Lower leg skin (tissue), 4 donors: ENCODE measurements around the gene RNF180. TPM values are rescaled to one million over a fixed set of nuclear protein-coding genes. Genes with fewer than 3 reads are reported as not detected.
"Not testable (repeated sequence)": the region's sequence is repeated elsewhere in the genome, so short reads cannot be mapped to it uniquely, and the experiment has no call there.

Source experiments
- DNase-seq, 2 donors: peaks; one replicate each; pipeline ENCODE4 v3.0.0-alpha.2; 2019; ENCODE audit warnings: low spot score in 2 of 2
- H3K4me3 ChIP-seq: fragments of 200-600 bp; sonication (generic); 2 replicates; pipeline ENCODE4 v1.5.1; 2017; ENCODE audit warnings: mild to moderate bottlenecking, low read depth; ENCODE audit not compliant: poor library complexity, severe bottlenecking
- CTCF ChIP-seq, 3 donors: fragments of 450-650 bp; IDR thresholded peaks; one replicate each; pipeline ENCODE4 v1.5.1; 2016; ENCODE audit warnings: antibody characterized with exemption in 3 of 3, mild to moderate bottlenecking in 3 of 3, moderate library complexity in 2 of 3
- POLR2A ChIP-seq, 2 donors: fragments of 450-650 bp; IDR thresholded peaks; one replicate each; pipeline ENCODE4 v1.6.1; 2016 to 2017; ENCODE audit warnings: antibody characterized with exemption in 2 of 2, mild to moderate bottlenecking in 1 of 2, moderate library complexity in 1 of 2
- WGBS, 2 donors: methylation state at CpG; one replicate each; pipeline ENCODE4 v1.1.5; 2018; 5-methylcytosine and 5-hydroxymethylcytosine counted together
- intact Hi-C: fragments of 100-400 bp; cut with DNase I; formaldehyde crosslinking; loops from one replicate; pipeline ENCODE4 v1.15.0; 2023; ENCODE audit warnings: low total_unique reads
- total RNA-seq, 4 donors: library from RNA; depleted of rRNA; stranded (reverse); fragments of >200 nt; gene quantifications; one replicate each; pipeline ENCODE4 v1.1.0, GENCODE V29; 2016

The RNF180 gene
- total RNA-seq, 4 donors from 2014 or later, result 10.7 to 14.5 (median 14.0) TPM

GRCh38 chr5:64213011-64213410, 47.4 kb downstream of the RNF180 start:
- intact Hi-C loops, result no loop called here
- no peak for TF ChIP-seq CTCF (IDR thresholded peaks at IDR 0.05)
- no peak for TF ChIP-seq POLR2A (IDR thresholded peaks at IDR 0.05)
- no peak for DNase-seq
- H3K4me3 ChIP-seq, result no peak overlapping the region
- WGBS, 2 donors, result 87 to 88% methylated on average over 2 of the region's 2 CpGs

GRCh38 chr5:64213531-64213930, 47.9 kb downstream of the RNF180 start:
- no peak for DNase-seq
- TF ChIP-seq CTCF (IDR thresholded peaks at IDR 0.05), result no peak
- no peak for TF ChIP-seq POLR2A (IDR thresholded peaks at IDR 0.05)
- intact Hi-C loops, result no loop called here
- WGBS, 2 donors, result 81 to 89% methylated on average over 5 of the region's 5 CpGs
- H3K4me3 ChIP-seq, result no peak overlapping the region

GRCh38 chr5:64214132-64214531, 48.5 kb downstream of the RNF180 start:
- H3K4me3 ChIP-seq, result no peak overlapping the region
- 86 to 93% methylated on average over 3 of the region's 3 CpGs for WGBS, 2 donors
- DNase-seq, result no peak
- TF ChIP-seq CTCF (IDR thresholded peaks at IDR 0.05) (no peak), POLR2A (IDR thresholded peaks at IDR 0.05) (no peak)
- intact Hi-C loops, result no loop called here

GRCh38 chr5:64221911-64222310, 56.3 kb downstream of the RNF180 start:
- DNase-seq, result no peak
- TF ChIP-seq CTCF (IDR thresholded peaks at IDR 0.05) (no peak), POLR2A (IDR thresholded peaks at IDR 0.05) (no peak)
- intact Hi-C loops, result no loop called here
- no peak overlapping the region for H3K4me3 ChIP-seq
- 97 to 100% methylated on average over 1 of the region's 1 CpG for WGBS, 2 donors

GRCh38 chr5:64225286-64225981, 59.8 kb downstream of the RNF180 start:
- DNase-seq, H3K4me3 ChIP-seq, intact Hi-C loops: not testable (repeated sequence)
- WGBS, 2 donors, result 96 to 99% methylated on average over 38 to 50 of the region's 50 CpGs

GRCh38 chr5:64227131-64227537, 61.5 kb downstream of the RNF180 start:
- intact Hi-C loops, H3K4me3 ChIP-seq, DNase-seq: not testable (repeated sequence)
- WGBS, 2 donors, result 90 to 93% methylated on average over 7 of the region's 7 CpGs

GRCh38 chr5:64229163-64229774, 63.6 kb downstream of the RNF180 start:
- DNase-seq, result no peak
- WGBS, 2 donors, result 3 to 9% methylated on average over 4 of the region's 4 CpGs
- intact Hi-C loops, result no loop called here
- TF ChIP-seq POLR2A (IDR thresholded peaks at IDR 0.05), result no peak
- no peak for TF ChIP-seq CTCF (IDR thresholded peaks at IDR 0.05)
- H3K4me3 ChIP-seq, result no peak overlapping the region
